HG02840 (cell line): ENCODE results near the gene ELAVL4.

Experiments
- ATAC-seq: cut with Tn5 transposase; IDR thresholded peaks from one replicate; pipeline ENCODE4 v1.9.1; 2021; ENCODE audit warnings: mild to moderate bottlenecking, moderate library complexity, moderate number of reproducible peaks; ENCODE audit not compliant: unreplicated experiment, low FRiP score

ELAVL4 gene

DNA sequence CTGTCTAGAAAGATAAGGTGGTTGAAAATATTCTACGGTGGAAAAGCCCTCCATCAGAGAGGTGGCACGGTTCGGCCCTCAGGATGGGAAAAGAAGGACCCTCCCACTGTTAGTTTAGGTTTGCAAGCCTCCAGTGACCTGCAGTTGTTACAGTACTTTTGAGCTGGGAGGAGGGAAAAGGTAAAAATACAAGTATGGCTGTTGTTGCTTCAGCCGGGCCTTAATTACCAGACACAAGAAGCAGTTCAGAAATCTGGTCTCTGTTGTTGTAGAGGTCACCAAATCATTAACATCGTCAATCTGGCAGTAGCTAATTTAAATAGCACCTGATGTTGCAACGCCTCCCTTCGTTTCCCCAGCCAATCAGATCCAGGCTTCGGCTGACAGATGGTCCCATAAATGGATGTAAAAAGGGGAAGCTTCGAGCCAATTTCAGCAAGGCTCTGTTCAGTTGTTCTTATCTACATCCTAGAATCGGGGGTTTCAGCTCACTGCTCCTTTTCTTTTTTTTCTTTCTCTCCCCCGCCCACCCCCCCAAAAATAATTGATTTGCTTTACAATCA is at the start of gene ELAVL4:
ELAVL4 (plus strand) TSS at position 424 of the 563 bp plus-strand sequence. CDS start 270 bp downstream, outside the sequence.
- ATAC-seq, result no peak

DNA sequence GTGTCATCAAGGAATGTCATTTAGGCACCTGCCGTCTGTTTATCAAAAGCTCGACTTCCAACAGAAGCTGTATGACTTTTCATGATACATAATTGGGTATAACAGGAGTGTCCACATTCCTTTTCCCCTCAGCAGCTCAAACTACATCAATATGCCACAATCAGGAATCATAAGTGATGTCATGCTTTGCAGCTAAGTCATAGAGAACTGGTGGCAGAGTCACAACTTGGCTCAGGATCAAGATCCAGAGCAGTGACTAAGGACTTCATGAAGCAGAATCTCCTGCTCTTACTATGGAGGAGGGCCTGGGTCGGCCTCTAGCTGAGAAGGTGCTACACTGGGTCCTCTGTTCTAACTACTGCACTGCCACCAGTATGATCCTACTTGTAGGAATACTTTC is 48.4 kb upstream of the ELAVL4 start:
- no peak for ATAC-seq

- ATAC-seq, result no peak
Measured at GRCh38 chr1:50066806-50067205, 41.9 kb upstream of the ELAVL4 start.

- no peak for ATAC-seq
Measured at GRCh38 chr1:50074931-50075330, 33.8 kb upstream of the ELAVL4 start.

GRCh38 chr1:50077273-50077672 is 31.4 kb upstream of the ELAVL4 start:
- ATAC-seq, result no peak

DNA sequence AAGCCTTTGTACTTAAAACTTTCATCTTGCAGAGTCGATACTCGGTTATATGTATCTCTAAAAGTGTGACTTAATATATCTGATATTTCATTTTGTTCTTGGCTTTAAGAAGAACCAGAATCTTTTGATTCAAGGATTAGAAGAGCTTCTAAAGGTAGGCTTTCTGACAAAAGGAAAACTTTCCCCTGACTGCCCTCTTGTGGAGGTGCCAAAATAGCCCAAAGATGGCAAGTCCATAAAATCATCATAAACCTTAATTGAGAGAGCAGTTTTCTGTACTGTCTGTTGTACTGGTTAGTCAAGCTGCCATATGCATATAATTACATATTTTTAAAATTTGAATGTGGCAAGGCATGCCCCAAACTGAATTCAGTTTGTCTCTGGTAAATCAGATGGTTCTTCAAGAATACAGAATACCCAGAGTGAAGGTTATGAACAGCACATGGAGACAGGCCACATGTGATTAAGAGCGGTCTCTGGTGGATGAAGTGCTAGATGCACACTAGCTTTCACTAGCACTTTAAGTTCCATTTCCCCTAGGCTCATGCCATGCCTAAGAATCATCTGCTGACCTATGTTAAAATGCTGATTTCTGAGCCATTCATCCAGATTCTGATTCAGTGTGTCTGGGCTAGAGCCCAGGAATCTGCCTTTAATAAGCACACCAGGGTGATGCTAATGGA is 27.7 kb upstream of the ELAVL4 start:
- ATAC-seq, result no peak

DNA sequence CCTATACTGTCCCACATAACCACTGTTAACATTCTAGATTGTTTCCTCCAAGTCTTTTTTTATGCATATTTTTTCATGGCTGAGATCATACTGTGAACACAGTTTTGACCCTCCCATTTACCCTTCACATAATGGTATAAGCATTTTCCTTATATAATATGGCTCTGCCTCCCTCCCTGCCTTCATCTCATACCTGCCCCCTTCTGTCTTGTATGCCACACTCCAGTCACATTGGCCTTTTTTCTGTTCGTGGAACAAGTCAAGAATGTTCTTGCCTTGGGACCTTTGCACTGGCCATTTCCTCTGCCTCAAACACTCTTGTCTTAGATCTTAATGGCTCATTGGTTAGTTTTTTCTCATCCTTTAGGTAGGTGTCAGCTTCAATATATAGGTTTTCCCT is 24.3 kb upstream of the ELAVL4 start:
- no peak for ATAC-seq

GRCh38 chr1:50091068-50091467 is 17.7 kb upstream of the ELAVL4 start:
- no peak for ATAC-seq

GRCh38 chr1:50095716-50096115 is 13.0 kb upstream of the ELAVL4 start:
- ATAC-seq, result no peak

GRCh38 chr1:50097021-50097679 is 11.6 kb upstream of the ELAVL4 start:
- ATAC-seq, result no peak

GRCh38 chr1:50097791-50098190 is 10.9 kb upstream of the ELAVL4 start:
- ATAC-seq, result no peak

DNA sequence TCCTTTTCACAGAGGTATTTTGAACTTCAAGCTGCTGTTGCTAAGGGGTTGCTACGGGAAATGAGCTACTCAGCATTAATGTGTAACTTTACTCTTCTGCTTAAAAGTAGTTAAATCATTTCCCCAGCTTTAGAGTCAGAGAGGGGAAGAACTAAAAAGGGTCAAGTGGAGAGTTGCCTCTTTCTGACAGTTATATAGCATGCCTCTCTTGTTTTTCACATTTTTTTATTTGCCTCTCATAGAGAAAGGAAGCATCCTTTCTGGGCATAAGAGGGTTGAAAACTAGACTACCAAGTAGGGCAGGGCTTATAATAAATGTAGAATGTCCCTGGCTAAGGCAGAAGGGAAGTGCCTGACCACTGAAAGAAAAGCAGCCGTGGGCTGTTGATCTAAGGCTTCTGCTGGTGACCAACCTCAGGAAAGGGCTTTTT is 10.1 kb upstream of the ELAVL4 start:
- no peak for ATAC-seq

GRCh38 chr1:50099654-50100053 is 9.1 kb upstream of the ELAVL4 start:
- no peak for ATAC-seq

DNA sequence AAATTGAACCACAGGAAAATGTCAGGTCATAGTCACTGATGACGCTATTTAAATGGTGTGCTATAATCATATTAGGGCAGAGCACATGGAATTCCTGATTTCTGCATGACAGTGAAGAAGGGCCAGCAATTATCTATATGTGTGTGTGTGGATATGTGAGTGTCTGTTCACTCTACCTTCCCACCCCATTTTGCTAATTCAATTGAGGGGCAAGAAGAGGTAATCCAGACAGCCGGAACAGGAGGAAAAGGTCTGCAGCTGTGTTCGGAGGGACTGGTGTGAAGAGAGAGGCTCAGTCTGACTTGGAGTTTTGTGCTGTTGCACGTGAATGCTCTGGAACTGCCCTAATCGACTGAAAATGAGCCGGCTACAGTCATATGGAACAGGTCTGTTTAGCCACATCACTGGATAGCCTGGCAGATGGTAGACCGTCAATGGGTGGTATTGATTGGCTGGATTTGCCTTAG is 5.1 kb upstream of the ELAVL4 start:
- ATAC-seq, result no peak

GRCh38 chr1:50105433-50105832 is 3.3 kb upstream of the ELAVL4 start:
- ATAC-seq, result no peak

DNA sequence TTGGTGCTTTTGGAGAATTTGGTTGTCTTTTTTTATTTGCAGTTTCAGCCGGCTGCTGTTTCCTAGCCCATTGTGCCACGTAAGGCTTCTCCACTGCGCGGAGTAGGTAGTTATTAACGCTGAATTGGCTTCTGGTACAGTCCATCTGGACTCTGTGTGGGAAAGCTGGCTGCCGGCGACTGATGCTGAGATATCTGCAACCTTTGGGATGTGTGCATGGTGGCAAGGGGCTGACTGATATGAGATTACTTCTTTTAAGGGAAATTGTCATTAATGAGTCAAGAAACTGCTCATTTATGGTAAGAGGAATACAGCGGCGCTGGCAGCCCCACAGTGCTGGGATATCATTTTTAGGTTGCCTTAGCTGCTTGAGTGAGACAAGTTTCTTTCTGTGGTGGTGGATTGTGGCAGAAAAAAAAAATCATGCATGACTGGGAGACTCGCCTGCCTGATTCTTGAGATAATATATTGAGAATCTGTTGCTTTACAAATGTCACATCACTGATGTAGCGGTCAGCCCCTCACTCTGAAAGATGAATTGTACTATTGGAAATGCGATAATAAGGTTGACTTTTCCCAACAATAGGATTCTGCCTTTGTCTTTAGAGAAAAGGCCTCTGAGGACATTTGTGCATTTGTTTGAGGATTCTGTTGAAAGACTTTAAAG is 2.5 kb upstream of the ELAVL4 start:
- ATAC-seq, result no peak

DNA sequence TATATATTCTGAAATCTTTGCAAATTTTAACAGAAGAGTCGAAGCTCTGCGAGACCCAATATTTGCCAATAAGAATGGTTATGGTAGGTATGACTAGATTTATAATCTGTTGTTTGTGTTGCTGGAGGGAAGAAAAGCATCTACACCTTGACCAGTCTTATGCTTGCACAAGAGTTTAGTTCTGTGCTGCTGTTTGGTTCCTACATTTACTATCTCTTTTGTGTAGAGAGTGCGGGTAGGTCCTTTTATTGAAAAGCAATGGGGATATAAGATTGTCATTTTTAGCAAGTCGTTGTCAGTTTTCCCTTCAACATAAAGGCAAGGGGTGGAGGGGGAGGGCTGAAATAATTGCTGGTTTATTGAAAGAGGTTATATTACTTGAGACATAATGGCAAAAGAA is 396 bp downstream of the ELAVL4 start:
- no peak for ATAC-seq

GRCh38 chr1:50109647-50110075 is 941 bp downstream of the ELAVL4 start:
- no peak for ATAC-seq

DNA sequence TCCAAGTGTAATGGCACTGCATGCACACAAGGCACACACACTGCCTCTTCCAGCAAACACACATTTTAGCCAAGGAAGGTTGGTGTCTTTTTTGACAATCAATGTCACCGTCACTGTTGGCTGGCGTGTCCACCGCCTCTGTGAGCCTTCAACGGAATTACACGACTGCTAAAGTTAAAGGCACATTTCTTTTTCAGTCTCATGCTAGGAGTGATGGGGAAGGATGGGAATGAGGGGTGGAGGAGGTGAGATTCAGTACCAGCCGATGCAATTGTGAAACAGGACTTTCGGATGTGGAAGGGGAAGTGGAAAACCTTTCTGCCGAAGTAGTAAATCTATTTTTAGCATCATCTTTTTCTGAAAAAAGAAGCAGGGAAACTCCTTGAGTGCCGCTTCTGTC is 1.4 kb downstream of the ELAVL4 start:
- no peak for ATAC-seq

GRCh38 chr1:50110656-50111055 is 1.9 kb downstream of the ELAVL4 start:
- ATAC-seq, result no peak

DNA sequence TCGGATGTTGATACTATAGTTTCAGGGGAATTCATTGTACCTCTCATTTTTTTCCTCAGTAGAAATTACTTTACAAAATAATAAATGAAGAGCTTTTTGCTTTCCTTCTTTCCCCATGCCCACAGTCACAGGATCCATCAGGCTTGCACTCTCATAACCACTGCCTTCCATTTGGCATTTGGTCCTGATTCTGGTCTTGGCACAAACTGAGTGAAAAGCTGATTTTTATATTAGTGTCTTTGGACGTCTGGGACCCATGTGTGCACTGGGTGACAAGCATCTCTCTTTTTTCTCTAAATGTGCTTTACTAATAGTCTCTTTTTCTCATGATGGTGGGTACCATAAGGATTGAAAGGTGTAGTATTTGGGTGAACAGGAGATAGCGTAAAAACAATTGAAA is 2.8 kb downstream of the ELAVL4 start:
- ATAC-seq, result no peak
